ENCODE data around the gene NR2F6. TPM values are rescaled to one million over a fixed set of nuclear protein-coding genes. Genes with fewer than 3 reads are reported as not detected.

The NR2F6 gene
- total RNA-seq, 1 experiment from 2014 or later, result 96.5 TPM

- Mint-ChIP-seq H3K4me1 (ENCODE audit: low read depth, unreplicated experiment) (peaks cover 8% of the 10 kb centered on the region), H3K4me3 (ENCODE audit: unreplicated experiment) (no peak overlapping the region), H3K27ac (ENCODE audit: unreplicated experiment) (no peak overlapping the region), H3K9me3 (ENCODE audit: unreplicated experiment) (no peaks in the 10 kb centered on the region), H3K36me3 (ENCODE audit: insufficient read depth, unreplicated experiment) (no peaks in the 10 kb centered on the region), H3K27me3 (ENCODE audit: insufficient read depth, unreplicated experiment) (no peaks in the 10 kb centered on the region)
- Histone ChIP-seq H3K36me3 (ENCODE audit: control insufficient read depth, insufficient read depth, low read length) (no peaks in the 10 kb centered on the region), H3K4me3 (ENCODE audit: low read depth, low read length) (no peak overlapping the region), H3K9me3 (no peaks in the 10 kb centered on the region), H3K27me3 (replicated peaks; ENCODE audit: control insufficient read depth, insufficient read depth, low read length) (no peaks in the 10 kb centered on the region), H3K4me1 (peaks cover 10% of the 10 kb centered on the region)
- POLR2A ChIA-PET, result interaction anchor here (0.5 kb wide), 1 partner anchor 15 kb away, joined by 3 read pairs; no protein-coding TSS in a partner anchor
- no peak for TF ChIP-seq CTCF (IDR thresholded peaks at IDR 0.05; ENCODE audit: insufficient read depth in 1 of 2, low read depth in 1 of 2, low read length in 1 of 2, severe bottlenecking in 1 of 2, unreplicated experiment in 1 of 2)
- no peak for DNase-seq
- BruUV-seq (replicated peaks), result no TSS peak
- CTCF ChIA-PET, result interaction anchor here (1.1 to 1.4 kb wide), 3 partner anchors 9 to 44 kb away, joined by 4 to 6 read pairs (median 4); partner anchors contain the start of gene USE1
- intact Hi-C loops (cut with micrococcal nuclease; ENCODE audit: unreplicated experiment), result no loop called here
Observed at GRCh38 chr19:17259118-17259780, 13.5 kb upstream of the NR2F6 start.

- ChIA-PET CTCF (interaction anchor here (0.5 to 1.4 kb wide), 2 partner anchors 25 to 103 kb away, joined by 4 read pairs; partner anchors contain the start of gene ANKLE1), POLR2A (interaction anchor here (1.4 kb wide), 1 partner anchor 41 kb away, joined by 6 read pairs; no protein-coding TSS in a partner anchor)
- intact Hi-C loops (cut with micrococcal nuclease; ENCODE audit: unreplicated experiment), result no loop called here
- Histone ChIP-seq H3K27me3 (replicated peaks; ENCODE audit: control insufficient read depth, insufficient read depth, low read length) (no peaks in the 10 kb centered on the region), H3K9me3 (no peaks in the 10 kb centered on the region), H3K4me1 (peaks cover 10% of the 10 kb centered on the region), H3K36me3 (ENCODE audit: control insufficient read depth, insufficient read depth, low read length) (no peaks in the 10 kb centered on the region), H3K4me3 (ENCODE audit: low read depth, low read length) (no peak overlapping the region)
- no peak overlapping the region for H3K4me3 Mint-ChIP-seq (ENCODE audit: unreplicated experiment)
- no peak for DNase-seq
- H3K9me3 Mint-ChIP-seq (ENCODE audit: unreplicated experiment), result no peaks in the 10 kb centered on the region
- H3K27me3 Mint-ChIP-seq (ENCODE audit: insufficient read depth, unreplicated experiment), result no peaks in the 10 kb centered on the region
- no peaks in the 10 kb centered on the region for H3K36me3 Mint-ChIP-seq (ENCODE audit: insufficient read depth, unreplicated experiment)
- peaks cover 7% of the 10 kb centered on the region for H3K4me1 Mint-ChIP-seq (ENCODE audit: low read depth, unreplicated experiment)
- no TSS peak for BruUV-seq (replicated peaks)
- TF ChIP-seq CTCF (IDR thresholded peaks at IDR 0.05; ENCODE audit: insufficient read depth in 1 of 2, low read depth in 1 of 2, low read length in 1 of 2, severe bottlenecking in 1 of 2, unreplicated experiment in 1 of 2), result no peak
- H3K27ac Mint-ChIP-seq (ENCODE audit: unreplicated experiment), result no peak overlapping the region
Observed at GRCh38 chr19:17256130-17256529, 10.4 kb upstream of the NR2F6 start.

GRCh38 chr19:17255150-17255621, 9.5 kb upstream of the NR2F6 start:
- Mint-ChIP-seq H3K9me3 (ENCODE audit: unreplicated experiment) (no peaks in the 10 kb centered on the region), H3K4me1 (ENCODE audit: low read depth, unreplicated experiment) (no peaks in the 10 kb centered on the region), H3K27me3 (ENCODE audit: insufficient read depth, unreplicated experiment) (no peaks in the 10 kb centered on the region), H3K4me3 (ENCODE audit: unreplicated experiment) (no peak overlapping the region), H3K36me3 (ENCODE audit: insufficient read depth, unreplicated experiment) (no peaks in the 10 kb centered on the region), H3K27ac (ENCODE audit: unreplicated experiment) (no peak overlapping the region)
- intact Hi-C loops (cut with micrococcal nuclease; ENCODE audit: unreplicated experiment), result no loop called here
- DNase-seq, result peak in 1 of 2 experiments; percentile 41
- Histone ChIP-seq H3K9me3 (no peaks in the 10 kb centered on the region), H3K4me3 (ENCODE audit: low read depth, low read length) (no peak overlapping the region), H3K4me1 (peaks cover 10% of the 10 kb centered on the region), H3K36me3 (ENCODE audit: control insufficient read depth, insufficient read depth, low read length) (no peaks in the 10 kb centered on the region), H3K27me3 (replicated peaks; ENCODE audit: control insufficient read depth, insufficient read depth, low read length) (no peaks in the 10 kb centered on the region)
- ChIA-PET CTCF (interaction anchor here (0.7 to 1.4 kb wide), 4 partner anchors 8 to 205 kb away, joined by 3 to 5 read pairs (median 4); partner anchors contain the start of gene ANKLE1), POLR2A (interaction anchor here (1.4 kb wide), 1 partner anchor 40 kb away, joined by 6 read pairs; no protein-coding TSS in a partner anchor)
- TF ChIP-seq CTCF (IDR thresholded peaks at IDR 0.05; ENCODE audit: insufficient read depth in 1 of 2, low read depth in 1 of 2, low read length in 1 of 2, severe bottlenecking in 1 of 2, unreplicated experiment in 1 of 2), result no peak
- no TSS peak for BruUV-seq (replicated peaks)
